ENCODE measurements around the gene SNAP25. TPM values are rescaled to one million over a fixed set of nuclear protein-coding genes. Genes with fewer than 3 reads are reported as not detected.

The SNAP25 gene
- total and polyA plus RNA-seq, 9 of the 15 experiments (the other 6 are each of a cell fraction or from before 2014, with no cell fraction given) = 0.07 TPM; not detected in 8

DNA sequence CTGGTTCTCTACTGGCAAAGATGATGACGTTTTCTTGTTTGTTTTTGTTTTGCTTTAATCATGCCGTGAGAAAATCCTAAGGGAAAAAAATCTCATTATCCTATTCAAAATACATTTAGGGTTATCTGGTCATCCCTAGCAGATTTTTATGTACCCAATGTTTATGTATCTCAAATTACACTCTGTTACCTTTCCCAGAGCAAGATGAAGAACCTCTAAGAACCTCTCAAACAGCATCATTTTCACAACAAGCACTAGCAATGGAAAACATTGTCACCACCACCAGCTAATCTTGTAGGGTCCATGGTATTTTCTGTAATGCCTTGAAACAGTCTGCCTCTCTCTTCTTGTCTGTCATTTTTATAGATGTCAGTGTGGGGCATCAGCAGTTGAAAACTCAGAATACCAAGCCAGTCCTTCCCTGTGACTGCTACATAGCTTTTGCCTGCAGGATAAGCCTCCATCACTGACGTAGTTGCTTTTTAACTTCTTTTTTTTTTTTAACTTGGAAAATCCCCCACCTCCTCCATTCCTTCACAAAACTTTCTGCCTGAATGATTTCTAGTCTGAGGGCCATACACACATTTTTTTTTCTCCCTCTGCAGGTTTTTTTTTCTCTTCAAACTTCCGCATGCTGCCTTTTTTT is 2.4 kb upstream of the SNAP25 start:
- no peak overlapping the region for H3K27ac ChIP-seq (ENCODE audit: extremely low read depth, low read depth, low read length)
- no peak overlapping the region for H3K4me2 ChIP-seq (ENCODE audit: insufficient read depth, low read length)
- no peaks in the 10 kb centered on the region for H3K9me1 ChIP-seq (ENCODE audit: control insufficient read depth, insufficient read depth, low read length)
- no peak overlapping the region for H3K9ac ChIP-seq (ENCODE audit: insufficient read depth in 1 of 2, low read depth in 2 of 2, low read length in 2 of 2)
- 2% methylated on average over 4 of the region's 4 CpGs for WGBS (ENCODE audit: insufficient coverage, low coverage, missing lambda C conversion rate)
- FAIRE-seq = no peak
- intact Hi-C loops (cut with micrococcal nuclease) (no loop called here), in situ Hi-C loops (cut with MboI) (no loop called here)
- no peaks in the 10 kb centered on the region for H3K27me3 ChIP-seq (ENCODE audit: control insufficient read depth in 2 of 2, insufficient read depth in 2 of 2, low read length in 2 of 2)
- H3K9me3 ChIP-seq (replicated peaks; ENCODE audit: control insufficient read depth, insufficient read depth, low read depth, low read length) = no peaks in the 10 kb centered on the region
- no peaks in the 10 kb centered on the region for H4K20me1 ChIP-seq (replicated peaks; ENCODE audit: control insufficient read depth, insufficient read depth, low read length)
- H3K36me3 ChIP-seq (ENCODE audit: control insufficient read depth, insufficient read depth, low read length) = no peaks in the 10 kb centered on the region
- ATAC-seq = no peak
- TF ChIP-seq NFYB (IDR thresholded peaks at IDR 0.05; ENCODE audit: extremely low read depth, insufficient read length) (no peak), ZNF347 (CRISPR knock-in tag; IDR thresholded peaks at IDR 0.05; ENCODE audit: low read depth) (no peak), RFX1 (IDR thresholded peaks at IDR 0.05) (no peak), STAT5B (CRISPR knock-in tag; IDR thresholded peaks at IDR 0.05) (no peak), KLF6 (CRISPR knock-in tag; IDR thresholded peaks at IDR 0.05; ENCODE audit: borderline replicate concordance) (no peak), SMARCA5 (IDR thresholded peaks at IDR 0.05) (no peak), BMI1 (IDR thresholded peaks at IDR 0.05; ENCODE audit: low read length) (no peak), TSHZ1 (CRISPR knock-in tag; IDR thresholded peaks at IDR 0.05) (no peak), ZNF780A (CRISPR knock-in tag; IDR thresholded peaks at IDR 0.05) (no peak), ZNF134 (CRISPR knock-in tag; conservative IDR thresholded peaks at IDR 0.05) (no peak), HMG20A (CRISPR knock-in tag; conservative IDR thresholded peaks at IDR 0.05) (no peak), MEF2A (IDR thresholded peaks at IDR 0.05; ENCODE audit: control insufficient read depth, low read depth, low read length) (no peak), SAFB2 (IDR thresholded peaks at IDR 0.05; ENCODE audit: borderline replicate concordance, low read depth, low read length, severe bottlenecking) (no peak), IFI16 (CRISPR knock-in tag; IDR thresholded peaks at IDR 0.05) (no peak), BRD4 (IDR thresholded peaks at IDR 0.05) (no peak)
- TF ChIP-seq, protein P1, sequence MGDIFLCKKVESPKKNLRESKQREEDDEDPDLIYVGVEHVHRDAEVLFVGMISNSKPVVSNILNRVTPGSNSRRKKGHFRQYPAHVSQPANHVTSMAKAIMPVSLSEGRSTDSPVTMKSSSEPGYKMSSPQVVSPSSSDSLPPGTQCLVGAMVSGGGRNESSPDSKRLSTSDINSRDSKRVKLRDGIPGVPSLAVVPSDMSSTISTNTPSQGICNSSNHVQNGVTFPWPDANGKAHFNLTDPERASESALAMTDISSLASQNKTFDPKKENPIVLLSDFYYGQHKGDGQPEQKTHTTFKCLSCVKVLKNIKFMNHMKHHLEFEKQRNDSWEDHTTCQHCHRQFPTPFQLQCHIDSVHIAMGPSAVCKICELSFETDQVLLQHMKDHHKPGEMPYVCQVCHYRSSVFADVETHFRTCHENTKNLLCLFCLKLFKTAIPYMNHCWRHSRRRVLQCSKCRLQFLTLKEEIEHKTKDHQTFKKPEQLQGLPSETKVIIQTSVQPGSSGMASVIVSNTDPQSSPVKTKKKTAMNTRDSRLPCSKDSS (IDR thresholded peaks at IDR 0.05; ENCODE audit: low read depth, partially characterized antibody) = no peak
- H3K4me3 ChIP-seq = no peak overlapping the region
- H3K79me2 ChIP-seq (ENCODE audit: control insufficient read depth, insufficient read depth, low read length) = no peaks in the 10 kb centered on the region
- BruUV-seq (replicated peaks) = no TSS peak
- no peak for DNase-seq (ENCODE audit: extremely low read depth in 1 of 4, low spot score in 3 of 4)
- CTCF ChIA-PET (ENCODE audit: low intra/inter-chr PET ratio) = no interaction called here
- H2AFZ ChIP-seq (ENCODE audit: low read depth, low read length) = no peak overlapping the region
- peaks cover 0 to 11% of the 10 kb centered on the region in 2 experiments; a peak in 2 of 5 replicates for H3K4me1 ChIP-seq (replicated peaks in 1 of 2; ENCODE audit: control insufficient read depth in 2 of 2, insufficient read depth in 2 of 2, low read length in 2 of 2)
- POLR2A ChIA-PET = no interaction called here
